GM23338 (cell line): ENCODE data around the gene NT5C2. TPM values are rescaled to one million over a fixed set of nuclear protein-coding genes. Genes with fewer than 3 reads are reported as not detected.

Experiments
- ATAC-seq: fragments of 200-7000 bp; cut with Tn5 transposase; 3 replicates; pipeline ENCODE4 v1.9.1; 2020
- DNase-seq: peaks from one replicate; pipeline ENCODE4 v3.0.0-alpha.2; 2015; ENCODE audit warnings: low spot score
- H2AFZ ChIP-seq: fragments of 200-600 bp; sonication (generic); 2 replicates; pipeline ENCODE4 v1.8.0; 2016; ENCODE audit warnings: antibody characterized with exemption, mild to moderate bottlenecking, moderate library complexity
- H3F3A ChIP-seq: fragments of 200-600 bp; sonication (generic); replicated peaks from 2 replicates; pipeline ENCODE4 v1.8.0; 2017; ENCODE audit warnings: antibody characterized with exemption, mixed run types, low read depth
- H3K27ac ChIP-seq: fragments of 200-600 bp; sonication (generic); 2 replicates; pipeline ENCODE4 v1.6.1; 2016; ENCODE audit warnings: low read depth
- H3K27me3 ChIP-seq: fragments of 200-600 bp; sonication (generic); 2 replicates; pipeline ENCODE4 v1.8.0; 2016; ENCODE audit warnings: mild to moderate bottlenecking, mixed run types, moderate library complexity; ENCODE audit not compliant: insufficient read depth
- H3K36me3 ChIP-seq: fragments of 200-600 bp; sonication (generic); 2 replicates; pipeline ENCODE4 v1.8.0; 2016; ENCODE audit warnings: mild to moderate bottlenecking; ENCODE audit not compliant: insufficient read depth
- H3K4me1 ChIP-seq: fragments of 200-600 bp; sonication (generic); 2 replicates; pipeline ENCODE4 v1.8.0; 2016; ENCODE audit warnings: mild to moderate bottlenecking, moderate library complexity; ENCODE audit not compliant: insufficient read depth
- H3K4me2 ChIP-seq: fragments of 200-600 bp; sonication (generic); 2 replicates; pipeline ENCODE4 v1.7.1; 2017; ENCODE audit warnings: mixed run types
- H3K4me3 ChIP-seq: fragments of 200-600 bp; sonication (generic); 2 replicates; pipeline ENCODE4 v1.6.1; 2016; ENCODE audit warnings: mixed run types
- H3K79me2 ChIP-seq: fragments of 200-600 bp; sonication (generic); replicated peaks from 2 replicates; pipeline ENCODE4 v1.8.0; 2017; ENCODE audit warnings: mild to moderate bottlenecking; ENCODE audit not compliant: insufficient read depth
- H3K9me2 ChIP-seq: fragments of 200-600 bp; sonication (generic); 2 replicates; pipeline ENCODE4 v1.8.0; 2017; ENCODE audit not compliant: insufficient read depth
- H4K20me1 ChIP-seq: fragments of 200-600 bp; sonication (generic); replicated peaks from 2 replicates; pipeline ENCODE4 v1.8.0; 2017; ENCODE audit warnings: mild to moderate bottlenecking; ENCODE audit not compliant: insufficient read depth
- H3K27ac Mint-ChIP-seq: 2 replicates; pipeline ENCODE4 v1.8.0; 2020; ENCODE audit warnings: inconsistent platforms, mild to moderate bottlenecking, moderate library complexity, mixed read lengths
- H3K27me3 Mint-ChIP-seq: 3 replicates; pipeline ENCODE4 v1.8.0; 2022; ENCODE audit warnings: low read depth, mild to moderate bottlenecking, moderate library complexity, mixed read lengths, inconsistent platforms; ENCODE audit not compliant: insufficient read depth, poor library complexity
- H3K36me3 Mint-ChIP-seq: 3 replicates; pipeline ENCODE4 v1.8.0; 2021; ENCODE audit warnings: low read depth, mild to moderate bottlenecking, inconsistent platforms, moderate library complexity, mixed read lengths
- H3K4me1 Mint-ChIP-seq: 3 replicates; pipeline ENCODE4 v1.8.0; 2020; ENCODE audit warnings: mild to moderate bottlenecking, inconsistent platforms, mixed read lengths
- H3K4me3 Mint-ChIP-seq: 3 replicates; pipeline ENCODE4 v1.8.0; 2021; ENCODE audit warnings: moderate library complexity, mild to moderate bottlenecking, inconsistent platforms, mixed read lengths
- H3K9me3 Mint-ChIP-seq: 3 replicates; pipeline ENCODE4 v1.8.0; 2020; ENCODE audit warnings: moderate library complexity, mild to moderate bottlenecking, inconsistent platforms, mixed read lengths
- EZH2 ChIP-seq: fragments of 200-600 bp; sonication (generic); IDR thresholded peaks from one replicate; pipeline ENCODE4 v1.8.0; 2017; ENCODE audit warnings: antibody characterized with exemption, mild to moderate bottlenecking, low read depth; ENCODE audit not compliant: unreplicated experiment
- EZH2phosphoT487 ChIP-seq: fragments of 200-600 bp; sonication (generic); IDR thresholded peaks from one replicate; pipeline ENCODE4 v1.8.1; 2018; ENCODE audit warnings: antibody characterized with exemption; ENCODE audit not compliant: unreplicated experiment
- JUNB ChIP-seq: IDR thresholded peaks from one replicate; pipeline ENCODE4 v1.6.1; 2016; ENCODE audit warnings: antibody characterized with exemption; ENCODE audit not compliant: unreplicated experiment
- NANOG ChIP-seq: IDR thresholded peaks from 2 replicates; pipeline ENCODE4 v1.6.1; 2016; ENCODE audit warnings: antibody characterized with exemption, borderline replicate concordance
- POLR2AphosphoS5 ChIP-seq: IDR thresholded peaks from 2 replicates; pipeline ENCODE4 v1.6.1; 2016; ENCODE audit warnings: antibody characterized with exemption, low read depth
- ZNF114 ChIP-seq: fragments of 250-450 bp; sonication (Bioruptor Pico); IDR thresholded peaks from 2 replicates; pipeline ENCODE4 v1.5.0; 2020; ENCODE audit warnings: mild to moderate bottlenecking, moderate library complexity
- polyA plus RNA-seq: library from polyadenylated mRNA; unstranded; fragments of >200 nt; fragmentation: Nextera tagmentation; extraction: Ambion mirVana; gene quantifications from 2 replicates; pipeline ENCODE4 v1.2.1, GENCODE V29; 2016
- total RNA-seq: library from RNA; depleted of rRNA; stranded (reverse); fragments of >200 nt; shearing (Covaris generic); gene quantifications from 2 replicates; pipeline ENCODE4 v1.2.3, GENCODE V29; 2014
- TF ChIP-seq, protein P1 (sequence below): IDR thresholded peaks from one replicate; pipeline ENCODE4 v1.6.1; 2018; ENCODE audit warnings: antibody characterized with exemption; ENCODE audit not compliant: unreplicated experiment
- TF ChIP-seq, protein P2 (sequence below): IDR thresholded peaks from 2 replicates; pipeline ENCODE4 v1.6.1; 2016; ENCODE audit warnings: antibody characterized with exemption
- TF ChIP-seq, protein P3 (sequence below), 2 experiments: fragments of 200-600 bp in 1 of 2; sonication (generic) in 1 of 2; conservative IDR thresholded peaks; 2 replicates each; pipeline versions ENCODE4 v1.5.1 to v1.6.1; 2016 to 2017; ENCODE audit warnings: antibody characterized with exemption in 2 of 2, low read depth in 2 of 2, mild to moderate bottlenecking in 2 of 2, moderate library complexity in 1 of 2
- TF ChIP-seq, protein P4 (sequence below): fragments of 250-450 bp; sonication (Bioruptor Pico); IDR thresholded peaks from 2 replicates; pipeline ENCODE4 v1.5.0; 2020; ENCODE audit warnings: mild to moderate bottlenecking, moderate library complexity

The NT5C2 gene
- total and polyA plus RNA-seq, 2 experiments from 2014 or later = 33.9 to 85.4 TPM

DNA sequence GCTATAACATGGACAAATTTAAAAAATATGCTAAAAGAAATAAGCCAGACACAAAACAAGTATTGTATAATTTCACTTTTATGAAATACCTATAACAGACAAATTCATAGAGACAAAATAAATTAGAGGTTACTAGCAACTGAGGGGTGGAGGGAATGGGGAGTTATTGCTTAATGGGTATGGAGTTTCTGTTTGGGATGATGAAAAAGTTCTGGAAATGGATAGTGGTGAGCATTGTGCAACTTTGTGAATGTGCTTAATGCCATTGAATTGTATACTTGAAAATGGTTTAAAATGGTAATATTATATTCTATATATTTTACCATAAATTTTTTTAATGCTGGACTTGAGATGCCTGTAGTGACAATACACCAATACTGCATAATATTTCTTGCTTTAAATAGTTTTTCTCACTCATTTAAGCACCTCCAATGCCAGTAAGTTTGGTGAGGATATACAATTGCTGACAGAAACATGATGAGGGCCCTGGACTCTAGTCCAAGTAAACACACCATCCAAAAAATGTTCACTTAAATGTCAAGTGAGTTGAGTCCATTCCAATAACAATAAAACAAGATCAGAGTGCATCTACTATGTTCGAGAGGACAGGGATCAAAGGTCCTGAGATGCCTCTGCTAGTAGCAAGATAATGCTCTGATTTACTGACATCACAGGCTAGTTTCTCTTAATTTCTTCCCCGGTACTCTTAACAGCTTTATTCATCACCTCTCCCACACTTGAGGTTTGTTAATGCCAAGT is 71.9 kb downstream of the NT5C2 start (continued):
- TF ChIP-seq, protein P1, sequence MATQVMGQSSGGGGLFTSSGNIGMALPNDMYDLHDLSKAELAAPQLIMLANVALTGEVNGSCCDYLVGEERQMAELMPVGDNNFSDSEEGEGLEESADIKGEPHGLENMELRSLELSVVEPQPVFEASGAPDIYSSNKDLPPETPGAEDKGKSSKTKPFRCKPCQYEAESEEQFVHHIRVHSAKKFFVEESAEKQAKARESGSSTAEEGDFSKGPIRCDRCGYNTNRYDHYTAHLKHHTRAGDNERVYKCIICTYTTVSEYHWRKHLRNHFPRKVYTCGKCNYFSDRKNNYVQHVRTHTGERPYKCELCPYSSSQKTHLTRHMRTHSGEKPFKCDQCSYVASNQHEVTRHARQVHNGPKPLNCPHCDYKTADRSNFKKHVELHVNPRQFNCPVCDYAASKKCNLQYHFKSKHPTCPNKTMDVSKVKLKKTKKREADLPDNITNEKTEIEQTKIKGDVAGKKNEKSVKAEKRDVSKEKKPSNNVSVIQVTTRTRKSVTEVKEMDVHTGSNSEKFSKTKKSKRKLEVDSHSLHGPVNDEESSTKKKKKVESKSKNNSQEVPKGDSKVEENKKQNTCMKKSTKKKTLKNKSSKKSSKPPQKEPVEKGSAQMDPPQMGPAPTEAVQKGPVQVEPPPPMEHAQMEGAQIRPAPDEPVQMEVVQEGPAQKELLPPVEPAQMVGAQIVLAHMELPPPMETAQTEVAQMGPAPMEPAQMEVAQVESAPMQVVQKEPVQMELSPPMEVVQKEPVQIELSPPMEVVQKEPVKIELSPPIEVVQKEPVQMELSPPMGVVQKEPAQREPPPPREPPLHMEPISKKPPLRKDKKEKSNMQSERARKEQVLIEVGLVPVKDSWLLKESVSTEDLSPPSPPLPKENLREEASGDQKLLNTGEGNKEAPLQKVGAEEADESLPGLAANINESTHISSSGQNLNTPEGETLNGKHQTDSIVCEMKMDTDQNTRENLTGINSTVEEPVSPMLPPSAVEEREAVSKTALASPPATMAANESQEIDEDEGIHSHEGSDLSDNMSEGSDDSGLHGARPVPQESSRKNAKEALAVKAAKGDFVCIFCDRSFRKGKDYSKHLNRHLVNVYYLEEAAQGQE = no peak
- no peak for TF ChIP-seq ZNF114 (CRISPR knock-in tag)
- no peak for TF ChIP-seq EZH2
- no peak for TF ChIP-seq POLR2AphosphoS5
- TF ChIP-seq EZH2phosphoT487 = no peak

DNA sequence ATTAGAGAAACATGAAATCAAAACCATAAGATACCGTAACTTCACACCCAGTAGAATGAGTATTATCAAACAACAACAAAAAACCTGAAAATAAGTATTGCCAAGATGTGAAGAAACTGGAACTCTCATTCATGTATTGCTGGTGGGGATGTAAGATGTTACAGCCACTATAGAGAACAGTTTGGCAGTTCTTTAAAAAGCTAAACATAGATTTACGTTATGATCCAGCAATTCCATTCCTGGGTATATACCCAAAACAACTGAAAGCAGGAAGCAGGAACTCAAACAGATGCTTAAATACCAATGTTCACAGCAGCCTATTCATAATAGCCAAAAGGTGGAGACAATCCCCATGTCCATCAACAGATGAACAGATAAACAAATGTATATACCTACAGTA is 72.5 kb downstream of the NT5C2 start:
- H3K4me1 ChIP-seq = 0 out of 2 replicates have a peak, but pooled peaks cover 10% of the 10 kb centered on the region
- peaks cover 3% of the 10 kb centered on the region for H3K27me3 Mint-ChIP-seq
- H3K27ac Mint-ChIP-seq = no peak overlapping the region
- no peak for ATAC-seq
- no peaks in the 10 kb centered on the region for H3K36me3 ChIP-seq
- DNase-seq = no peak
- no peaks in the 10 kb centered on the region for H3K36me3 Mint-ChIP-seq
- H2AFZ ChIP-seq = no peak overlapping the region
- H3K4me1 Mint-ChIP-seq = peaks cover 6% of the 10 kb centered on the region; the same call in 2 of the 3 replicates
- no peaks in the 10 kb centered on the region for H3F3A ChIP-seq
- no peak overlapping the region for H3K4me3 Mint-ChIP-seq
- H3K27me3 ChIP-seq = no peaks in the 10 kb centered on the region
- H3K27ac ChIP-seq = no peak overlapping the region; the same call in 1 of the 2 replicates
- H4K20me1 ChIP-seq = peaks cover 8% of the 10 kb centered on the region; the same call in 1 of the 2 replicates
- H3K4me2 ChIP-seq = no peak overlapping the region
- no peaks in the 10 kb centered on the region for H3K9me2 ChIP-seq
- H3K9me3 Mint-ChIP-seq = no peaks in the 10 kb centered on the region
- no peak overlapping the region for H3K4me3 ChIP-seq
- peaks cover 15% of the 10 kb centered on the region for H3K79me2 ChIP-seq
- TF ChIP-seq, protein P2, sequence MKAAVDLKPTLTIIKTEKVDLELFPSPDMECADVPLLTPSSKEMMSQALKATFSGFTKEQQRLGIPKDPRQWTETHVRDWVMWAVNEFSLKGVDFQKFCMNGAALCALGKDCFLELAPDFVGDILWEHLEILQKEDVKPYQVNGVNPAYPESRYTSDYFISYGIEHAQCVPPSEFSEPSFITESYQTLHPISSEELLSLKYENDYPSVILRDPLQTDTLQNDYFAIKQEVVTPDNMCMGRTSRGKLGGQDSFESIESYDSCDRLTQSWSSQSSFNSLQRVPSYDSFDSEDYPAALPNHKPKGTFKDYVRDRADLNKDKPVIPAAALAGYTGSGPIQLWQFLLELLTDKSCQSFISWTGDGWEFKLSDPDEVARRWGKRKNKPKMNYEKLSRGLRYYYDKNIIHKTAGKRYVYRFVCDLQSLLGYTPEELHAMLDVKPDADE = no peak
- TF ChIP-seq, protein P3, sequence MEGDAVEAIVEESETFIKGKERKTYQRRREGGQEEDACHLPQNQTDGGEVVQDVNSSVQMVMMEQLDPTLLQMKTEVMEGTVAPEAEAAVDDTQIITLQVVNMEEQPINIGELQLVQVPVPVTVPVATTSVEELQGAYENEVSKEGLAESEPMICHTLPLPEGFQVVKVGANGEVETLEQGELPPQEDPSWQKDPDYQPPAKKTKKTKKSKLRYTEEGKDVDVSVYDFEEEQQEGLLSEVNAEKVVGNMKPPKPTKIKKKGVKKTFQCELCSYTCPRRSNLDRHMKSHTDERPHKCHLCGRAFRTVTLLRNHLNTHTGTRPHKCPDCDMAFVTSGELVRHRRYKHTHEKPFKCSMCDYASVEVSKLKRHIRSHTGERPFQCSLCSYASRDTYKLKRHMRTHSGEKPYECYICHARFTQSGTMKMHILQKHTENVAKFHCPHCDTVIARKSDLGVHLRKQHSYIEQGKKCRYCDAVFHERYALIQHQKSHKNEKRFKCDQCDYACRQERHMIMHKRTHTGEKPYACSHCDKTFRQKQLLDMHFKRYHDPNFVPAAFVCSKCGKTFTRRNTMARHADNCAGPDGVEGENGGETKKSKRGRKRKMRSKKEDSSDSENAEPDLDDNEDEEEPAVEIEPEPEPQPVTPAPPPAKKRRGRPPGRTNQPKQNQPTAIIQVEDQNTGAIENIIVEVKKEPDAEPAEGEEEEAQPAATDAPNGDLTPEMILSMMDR (conservative IDR thresholded peaks at IDR 0.05; ENCODE audit: low read depth in 2 of 2) = no peak
- TF ChIP-seq EZH2 = no peak
- TF ChIP-seq, protein P4, sequence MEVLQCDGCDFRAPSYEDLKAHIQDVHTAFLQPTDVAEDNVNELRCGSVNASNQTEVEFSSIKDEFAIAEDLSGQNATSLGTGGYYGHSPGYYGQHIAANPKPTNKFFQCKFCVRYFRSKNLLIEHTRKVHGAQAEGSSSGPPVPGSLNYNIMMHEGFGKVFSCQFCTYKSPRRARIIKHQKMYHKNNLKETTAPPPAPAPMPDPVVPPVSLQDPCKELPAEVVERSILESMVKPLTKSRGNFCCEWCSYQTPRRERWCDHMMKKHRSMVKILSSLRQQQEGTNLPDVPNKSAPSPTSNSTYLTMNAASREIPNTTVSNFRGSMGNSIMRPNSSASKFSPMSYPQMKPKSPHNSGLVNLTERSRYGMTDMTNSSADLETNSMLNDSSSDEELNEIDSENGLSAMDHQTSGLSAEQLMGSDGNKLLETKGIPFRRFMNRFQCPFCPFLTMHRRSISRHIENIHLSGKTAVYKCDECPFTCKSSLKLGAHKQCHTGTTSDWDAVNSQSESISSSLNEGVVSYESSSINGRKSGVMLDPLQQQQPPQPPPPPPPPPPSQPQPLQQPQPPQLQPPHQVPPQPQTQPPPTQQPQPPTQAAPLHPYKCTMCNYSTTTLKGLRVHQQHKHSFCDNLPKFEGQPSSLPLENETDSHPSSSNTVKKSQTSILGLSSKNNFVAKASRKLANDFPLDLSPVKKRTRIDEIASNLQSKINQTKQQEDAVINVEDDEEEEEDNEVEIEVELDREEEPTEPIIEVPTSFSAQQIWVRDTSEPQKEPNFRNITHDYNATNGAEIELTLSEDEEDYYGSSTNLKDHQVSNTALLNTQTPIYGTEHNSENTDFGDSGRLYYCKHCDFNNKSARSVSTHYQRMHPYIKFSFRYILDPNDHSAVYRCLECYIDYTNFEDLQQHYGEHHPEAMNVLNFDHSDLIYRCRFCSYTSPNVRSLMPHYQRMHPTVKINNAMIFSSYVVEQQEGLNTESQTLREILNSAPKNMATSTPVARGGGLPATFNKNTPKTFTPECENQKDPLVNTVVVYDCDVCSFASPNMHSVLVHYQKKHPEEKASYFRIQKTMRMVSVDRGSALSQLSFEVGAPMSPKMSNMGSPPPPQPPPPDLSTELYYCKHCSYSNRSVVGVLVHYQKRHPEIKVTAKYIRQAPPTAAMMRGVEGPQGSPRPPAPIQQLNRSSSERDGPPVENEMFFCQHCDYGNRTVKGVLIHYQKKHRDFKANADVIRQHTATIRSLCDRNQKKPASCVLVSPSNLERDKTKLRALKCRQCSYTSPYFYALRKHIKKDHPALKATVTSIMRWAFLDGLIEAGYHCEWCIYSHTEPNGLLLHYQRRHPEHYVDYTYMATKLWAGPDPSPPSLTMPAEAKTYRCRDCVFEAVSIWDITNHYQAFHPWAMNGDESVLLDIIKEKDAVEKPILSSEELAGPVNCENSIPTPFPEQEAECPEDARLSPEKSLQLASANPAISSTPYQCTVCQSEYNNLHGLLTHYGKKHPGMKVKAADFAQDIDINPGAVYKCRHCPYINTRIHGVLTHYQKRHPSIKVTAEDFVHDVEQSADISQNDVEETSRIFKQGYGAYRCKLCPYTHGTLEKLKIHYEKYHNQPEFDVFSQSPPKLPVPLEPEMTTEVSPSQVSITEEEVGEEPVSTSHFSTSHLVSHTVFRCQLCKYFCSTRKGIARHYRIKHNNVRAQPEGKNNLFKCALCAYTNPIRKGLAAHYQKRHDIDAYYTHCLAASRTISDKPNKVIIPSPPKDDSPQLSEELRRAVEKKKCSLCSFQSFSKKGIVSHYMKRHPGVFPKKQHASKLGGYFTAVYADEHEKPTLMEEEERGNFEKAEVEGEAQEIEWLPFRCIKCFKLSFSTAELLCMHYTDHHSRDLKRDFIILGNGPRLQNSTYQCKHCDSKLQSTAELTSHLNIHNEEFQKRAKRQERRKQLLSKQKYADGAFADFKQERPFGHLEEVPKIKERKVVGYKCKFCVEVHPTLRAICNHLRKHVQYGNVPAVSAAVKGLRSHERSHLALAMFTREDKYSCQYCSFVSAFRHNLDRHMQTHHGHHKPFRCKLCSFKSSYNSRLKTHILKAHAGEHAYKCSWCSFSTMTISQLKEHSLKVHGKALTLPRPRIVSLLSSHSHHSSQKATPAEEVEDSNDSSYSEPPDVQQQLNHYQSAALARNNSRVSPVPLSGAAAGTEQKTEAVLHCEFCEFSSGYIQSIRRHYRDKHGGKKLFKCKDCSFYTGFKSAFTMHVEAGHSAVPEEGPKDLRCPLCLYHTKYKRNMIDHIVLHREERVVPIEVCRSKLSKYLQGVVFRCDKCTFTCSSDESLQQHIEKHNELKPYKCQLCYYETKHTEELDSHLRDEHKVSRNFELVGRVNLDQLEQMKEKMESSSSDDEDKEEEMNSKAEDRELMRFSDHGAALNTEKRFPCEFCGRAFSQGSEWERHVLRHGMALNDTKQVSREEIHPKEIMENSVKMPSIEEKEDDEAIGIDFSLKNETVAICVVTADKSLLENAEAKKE (CRISPR knock-in tag) = no peak
- no peak for TF ChIP-seq NANOG
- no peak for TF ChIP-seq JUNB
